Large intestine (tissue), 1 donor: Measurements from ENCODE around the gene DKK3. TPM values are rescaled to one million over a fixed set of nuclear protein-coding genes. Genes with fewer than 3 reads are reported as not detected.

ENCODE experiments used
- polyA plus RNA-seq: library from polyadenylated mRNA; unstranded; fragments of 120-200 nt; gene quantifications from one replicate; pipeline ENCODE4 v1.2.1, GENCODE V29; 2013

The DKK3 gene
- polyA plus RNA-seq, 1 donor = 31.4 TPM

Other genes with a start within 250 kb of the DKK3 start
- 64.1 TPM for gene USP47, start 166.7 kb downstream of the DKK3 start, polyA plus RNA-seq
- gene MICAL2, start 102.0 kb upstream of the DKK3 start, polyA plus RNA-seq = 39.8 TPM